ENCODE results near the gene HNRNPUL2.

DNA sequence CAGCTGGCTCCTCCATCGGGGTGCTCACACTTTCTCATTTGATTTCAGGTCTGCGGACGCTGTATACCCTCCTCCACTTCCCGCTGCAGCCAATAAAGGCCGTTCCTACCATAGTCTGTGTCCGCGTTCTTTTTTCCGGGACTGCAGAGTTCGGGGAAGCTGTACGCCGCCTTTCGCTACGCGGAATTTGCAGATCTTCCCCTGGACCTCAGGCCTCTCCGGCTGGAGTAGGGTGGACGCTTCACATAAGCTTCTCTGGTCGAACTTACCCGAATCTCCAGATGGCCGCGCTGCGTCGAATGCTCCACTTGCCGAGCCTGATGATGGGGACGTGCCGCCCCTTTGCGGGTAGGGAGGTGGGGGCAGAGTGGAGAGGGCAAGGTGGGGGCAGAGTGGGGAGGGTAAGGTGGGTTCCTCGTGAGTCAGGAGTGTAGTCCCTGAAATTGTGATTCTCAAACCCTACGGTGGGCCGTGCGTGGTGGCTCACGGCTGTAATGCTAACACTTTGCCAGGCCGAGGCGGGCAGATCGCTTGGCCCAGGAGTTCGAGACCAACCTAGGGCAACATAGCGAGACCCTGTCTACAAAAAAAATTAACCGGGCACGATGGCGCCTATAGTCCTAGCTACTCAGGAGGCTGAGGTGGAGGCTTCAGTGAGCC, 61.5 kb downstream of the HNRNPUL2 start:
- TF ChIP-seq EP300 (IDR thresholded peaks at IDR 0.05; ENCODE audit: borderline replicate concordance): 0 out of 2 replicates have a peak, but pooled peaks have one; percentile 32
- no peak for TF ChIP-seq YY1 (IDR thresholded peaks at IDR 0.05; ENCODE audit: low read depth)
- TF ChIP-seq TAF1 (IDR thresholded peaks at IDR 0.05; ENCODE audit: low read depth): no peak
- no peak for TF ChIP-seq EGR1 (IDR thresholded peaks at IDR 0.05)
- TF ChIP-seq TEAD4 (IDR thresholded peaks at IDR 0.05): no peak
- no peak for TF ChIP-seq CEBPB (IDR thresholded peaks at IDR 0.05)
- TF ChIP-seq CREB1 (IDR thresholded peaks at IDR 0.05; ENCODE audit: low read depth): no peak
- TF ChIP-seq, protein P1, sequence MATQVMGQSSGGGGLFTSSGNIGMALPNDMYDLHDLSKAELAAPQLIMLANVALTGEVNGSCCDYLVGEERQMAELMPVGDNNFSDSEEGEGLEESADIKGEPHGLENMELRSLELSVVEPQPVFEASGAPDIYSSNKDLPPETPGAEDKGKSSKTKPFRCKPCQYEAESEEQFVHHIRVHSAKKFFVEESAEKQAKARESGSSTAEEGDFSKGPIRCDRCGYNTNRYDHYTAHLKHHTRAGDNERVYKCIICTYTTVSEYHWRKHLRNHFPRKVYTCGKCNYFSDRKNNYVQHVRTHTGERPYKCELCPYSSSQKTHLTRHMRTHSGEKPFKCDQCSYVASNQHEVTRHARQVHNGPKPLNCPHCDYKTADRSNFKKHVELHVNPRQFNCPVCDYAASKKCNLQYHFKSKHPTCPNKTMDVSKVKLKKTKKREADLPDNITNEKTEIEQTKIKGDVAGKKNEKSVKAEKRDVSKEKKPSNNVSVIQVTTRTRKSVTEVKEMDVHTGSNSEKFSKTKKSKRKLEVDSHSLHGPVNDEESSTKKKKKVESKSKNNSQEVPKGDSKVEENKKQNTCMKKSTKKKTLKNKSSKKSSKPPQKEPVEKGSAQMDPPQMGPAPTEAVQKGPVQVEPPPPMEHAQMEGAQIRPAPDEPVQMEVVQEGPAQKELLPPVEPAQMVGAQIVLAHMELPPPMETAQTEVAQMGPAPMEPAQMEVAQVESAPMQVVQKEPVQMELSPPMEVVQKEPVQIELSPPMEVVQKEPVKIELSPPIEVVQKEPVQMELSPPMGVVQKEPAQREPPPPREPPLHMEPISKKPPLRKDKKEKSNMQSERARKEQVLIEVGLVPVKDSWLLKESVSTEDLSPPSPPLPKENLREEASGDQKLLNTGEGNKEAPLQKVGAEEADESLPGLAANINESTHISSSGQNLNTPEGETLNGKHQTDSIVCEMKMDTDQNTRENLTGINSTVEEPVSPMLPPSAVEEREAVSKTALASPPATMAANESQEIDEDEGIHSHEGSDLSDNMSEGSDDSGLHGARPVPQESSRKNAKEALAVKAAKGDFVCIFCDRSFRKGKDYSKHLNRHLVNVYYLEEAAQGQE (IDR thresholded peaks at IDR 0.05; ENCODE audit: low read depth): no peak
- TF ChIP-seq MAX (IDR thresholded peaks at IDR 0.05): peak; percentile 47
- no peak for TF ChIP-seq RAD21 (IDR thresholded peaks at IDR 0.05; ENCODE audit: low read depth)

All from Ishikawa (cell line).